Anterior cingulate cortex (tissue), 58 donors: Measurements from ENCODE around the gene CHST12.
"Not testable (repeated sequence)": the region's sequence is repeated elsewhere in the genome, so short reads cannot be mapped to it uniquely, and the experiment has no call there.

ENCODE experiments used
- DNase-seq, 58 donors: peaks; one replicate each; lab custom pipeline; 2025; lab: John Stamatoyannopoulos, UW

CHST12 gene

GRCh38 chr7:2452643-2453270, 49.3 kb downstream of the CHST12 start:
- DNase-seq: no peak

- not testable (repeated sequence) for DNase-seq
These were observed 50.4 kb downstream of the CHST12 start for GRCh38 chr7:2453849-2454248.

GRCh38 chr7:2459674-2460073, 56.3 kb downstream of the CHST12 start:
- no peak for DNase-seq

GRCh38 chr7:2460188-2460587, 56.8 kb downstream of the CHST12 start:
- DNase-seq: peak in 54 of 58 donors; percentile 21 to 95 (median 80)

- peak in 53 of 58 donors; percentile 29 to 95 (median 76) for DNase-seq
These were observed 57.2 kb downstream of the CHST12 start for GRCh38 chr7:2460641-2461040.

- no peak for DNase-seq
These were observed 58.0 kb downstream of the CHST12 start for GRCh38 chr7:2461268-2462026.

- no peak for DNase-seq
These were observed 59.3 kb downstream of the CHST12 start for GRCh38 chr7:2462731-2463130.

- DNase-seq: peak in 32 of 58 donors; percentile 9 to 83 (median 45)
These were observed 62.5 kb downstream of the CHST12 start for GRCh38 chr7:2465928-2466327.

GRCh38 chr7:2466675-2467074, 63.3 kb downstream of the CHST12 start:
- no peak for DNase-seq

- DNase-seq: no peak
These were observed 64.8 kb downstream of the CHST12 start for GRCh38 chr7:2468227-2468626.

- DNase-seq: not testable (repeated sequence)
These were observed 66.2 kb downstream of the CHST12 start for GRCh38 chr7:2469460-2470203.

- no peak for DNase-seq
These were observed 67.0 kb downstream of the CHST12 start for GRCh38 chr7:2470204-2471021.

GRCh38 chr7:2471022-2471329, 67.6 kb downstream of the CHST12 start:
- DNase-seq: no peak

GRCh38 chr7:2471396-2471795, 68.0 kb downstream of the CHST12 start:
- no peak for DNase-seq

GRCh38 chr7:2472739-2473138, 69.3 kb downstream of the CHST12 start:
- no peak for DNase-seq

GRCh38 chr7:2473496-2474180, 70.2 kb downstream of the CHST12 start:
- DNase-seq: no peak

- DNase-seq: no peak
These were observed 70.8 kb downstream of the CHST12 start for GRCh38 chr7:2474224-2474623.

GRCh38 chr7:2474813-2475677, 71.6 kb downstream of the CHST12 start:
- DNase-seq: no peak

GRCh38 chr7:2475678-2476015, 72.2 kb downstream of the CHST12 start:
- no peak for DNase-seq
